B cell (primary cell): ENCODE data around the gene MARF1.

Experiments used
- CTCF ChIP-seq: fragments of 200-600 bp; IDR thresholded peaks from one replicate; pipeline ENCODE4 v1.8.0; 2022; ENCODE audit warnings: antibody characterized with exemption, mild to moderate bottlenecking
- EZH2 ChIP-seq: IDR thresholded peaks from 2 replicates; pipeline ENCODE4 v1.6.1; 2012; ENCODE audit warnings: borderline replicate concordance, low read depth, mild to moderate bottlenecking, moderate library complexity, low read length; ENCODE audit not compliant: insufficient read depth, poor library complexity, severe bottlenecking

GRCh38 chr16:15616475-15617165 is 26.3 kb downstream of the MARF1 start:
- no peak for TF ChIP-seq CTCF
- TF ChIP-seq EZH2 = no peak
